Eye (tissue), 1 donor: ENCODE measurements around the gene GGA1.
A peak's percentile ranks its signal among the peaks of the same experiment; 100 is the strongest.

ENCODE experiments used
- DNase-seq: peaks from one replicate; pipeline ENCODE4 v3.0.0-alpha.2; 2015

The GGA1 gene

GRCh38 chr22:37676736-37677492 lies 68.3 kb downstream of the GGA1 start:
- peak; percentile 88 for DNase-seq

- no peak for DNase-seq
These were observed 68.9 kb downstream of the GGA1 start for GRCh38 chr22:37677493-37677974.

GRCh38 chr22:37678372-37678771 lies 69.7 kb downstream of the GGA1 start:
- no peak for DNase-seq

GRCh38 chr22:37679670-37680069 lies 71.0 kb downstream of the GGA1 start:
- DNase-seq = no peak

GRCh38 chr22:37680191-37680851 lies 71.7 kb downstream of the GGA1 start:
- no peak for DNase-seq

GRCh38 chr22:37681001-37681424 lies 72.4 kb downstream of the GGA1 start:
- DNase-seq = no peak

GRCh38 chr22:37681556-37682049 lies 73.0 kb downstream of the GGA1 start:
- DNase-seq = peak; percentile 81
